HG02973 (cell line): Measurements from ENCODE around the gene RBKS.
"Not testable (repeated sequence)": the region's sequence is repeated elsewhere in the genome, so short reads cannot be mapped to it uniquely, and the experiment has no call there.

Source experiments
- ATAC-seq: cut with Tn5 transposase; IDR thresholded peaks from one replicate; pipeline ENCODE4 v1.9.1; 2021; ENCODE audit warnings: moderate library complexity; ENCODE audit not compliant: unreplicated experiment

The RBKS gene

DNA sequence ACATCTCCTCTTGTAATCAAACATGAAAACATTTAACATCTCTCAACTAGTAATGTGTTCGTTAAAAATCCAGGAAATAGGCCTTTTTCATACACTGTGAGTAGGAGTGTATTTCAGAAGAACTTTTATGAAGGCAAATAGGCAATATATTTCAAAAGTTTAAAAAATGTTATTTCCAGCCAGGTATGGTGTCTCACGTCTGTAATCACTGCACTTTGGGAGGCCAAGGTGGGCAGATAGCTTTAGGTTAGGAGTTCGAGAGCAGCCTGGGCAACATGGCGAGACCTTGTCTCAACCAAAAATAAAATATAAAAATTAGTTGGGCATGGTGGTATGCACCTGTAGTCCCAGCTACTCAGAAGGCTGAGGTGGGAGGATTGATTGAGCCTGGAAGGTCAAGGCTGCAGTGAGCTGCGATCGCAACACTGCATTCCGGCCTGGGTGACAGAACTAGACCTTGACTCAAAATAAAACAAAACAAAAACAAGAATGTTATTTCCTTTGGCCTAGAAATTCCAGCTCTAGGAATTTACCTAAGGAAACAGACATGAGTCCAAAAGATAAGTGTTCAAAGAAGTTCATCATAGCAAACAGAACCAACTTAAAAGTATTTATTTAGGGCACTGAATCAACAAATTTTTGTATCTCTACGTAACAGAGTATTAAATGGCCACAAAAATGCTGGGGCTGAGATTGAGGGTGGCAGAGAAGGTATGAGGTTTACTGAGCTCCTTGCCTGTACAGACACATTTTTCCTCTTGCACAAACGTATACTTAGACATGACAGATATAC, 14.9 kb downstream of the RBKS start:
- no peak for ATAC-seq

DNA sequence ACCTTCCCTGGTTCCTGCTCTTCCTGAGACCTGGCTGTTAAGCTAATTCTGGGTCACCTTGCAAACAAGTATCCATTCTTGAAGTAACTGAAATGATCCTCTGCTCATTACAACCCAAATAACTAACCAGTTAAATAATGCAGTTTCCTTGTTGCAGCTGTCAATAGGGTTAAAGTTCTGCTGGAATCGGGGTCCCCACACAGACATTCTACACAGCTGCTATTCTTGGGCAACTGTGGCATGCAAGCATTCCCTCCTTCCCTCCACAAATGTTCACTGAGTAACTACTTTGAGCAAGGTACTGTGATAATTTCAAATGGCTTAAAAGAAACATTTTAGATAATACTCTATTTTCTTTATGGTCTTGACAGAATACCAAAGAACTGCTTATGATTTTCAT, 17.1 kb downstream of the RBKS start:
- ATAC-seq: no peak

DNA sequence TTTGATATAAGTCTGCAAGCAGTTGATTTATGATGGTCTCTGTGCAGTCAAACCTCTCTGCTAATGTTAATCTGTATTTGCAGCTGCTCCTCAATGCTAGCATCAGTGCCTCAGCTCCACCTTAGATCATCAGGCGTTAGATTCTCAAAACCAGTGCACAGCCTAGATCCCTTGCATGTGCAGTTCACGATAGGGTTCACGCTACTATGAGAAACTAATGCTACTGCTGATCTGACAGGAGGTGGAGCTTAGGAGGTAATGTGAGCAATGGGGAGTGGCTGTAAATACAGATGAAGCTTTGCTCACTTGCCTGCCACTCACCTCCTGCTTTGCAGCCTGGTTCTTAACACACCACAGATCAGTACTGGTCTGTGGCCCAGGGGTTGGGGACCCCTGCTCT, 18.4 kb downstream of the RBKS start:
- no peak for ATAC-seq

DNA sequence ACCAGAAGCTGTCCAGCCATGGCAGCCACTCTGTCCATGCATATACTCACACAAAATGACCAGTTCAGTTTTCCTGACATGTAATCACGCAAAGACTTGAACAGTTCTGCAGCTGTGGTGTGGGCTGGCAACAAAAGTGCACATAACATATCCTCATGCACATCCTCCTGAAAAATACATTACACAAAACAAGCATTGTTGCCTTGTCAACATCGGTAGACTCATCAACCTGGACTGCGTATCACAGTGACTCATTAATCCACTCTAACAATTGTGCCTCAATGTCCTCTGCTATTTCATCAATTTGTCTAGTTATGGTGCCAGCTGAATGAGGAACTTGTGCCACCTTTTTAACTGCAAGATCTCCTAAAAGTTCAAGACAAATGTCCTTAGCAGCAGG, 19.5 kb downstream of the RBKS start:
- ATAC-seq: no peak

DNA sequence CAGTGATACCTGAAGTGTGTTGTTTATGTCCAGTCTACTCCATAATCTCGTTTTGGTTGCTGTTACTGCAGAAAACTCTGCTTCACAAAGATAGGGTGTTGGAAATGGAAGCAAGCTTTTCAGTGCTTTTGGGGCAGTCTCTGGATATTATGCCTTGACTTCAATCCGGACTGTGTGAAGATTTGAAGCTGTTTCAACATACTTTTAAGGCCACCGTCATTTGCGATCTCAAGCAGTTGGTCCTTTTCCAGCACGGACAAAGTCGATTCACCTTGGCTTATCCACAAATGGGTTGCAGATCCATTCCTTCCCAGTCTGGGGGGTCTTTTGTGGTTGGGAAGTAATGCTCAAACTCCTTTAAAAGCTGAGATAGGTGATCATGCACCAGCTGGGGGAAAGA, 20.4 kb downstream of the RBKS start:
- no peak for ATAC-seq

DNA sequence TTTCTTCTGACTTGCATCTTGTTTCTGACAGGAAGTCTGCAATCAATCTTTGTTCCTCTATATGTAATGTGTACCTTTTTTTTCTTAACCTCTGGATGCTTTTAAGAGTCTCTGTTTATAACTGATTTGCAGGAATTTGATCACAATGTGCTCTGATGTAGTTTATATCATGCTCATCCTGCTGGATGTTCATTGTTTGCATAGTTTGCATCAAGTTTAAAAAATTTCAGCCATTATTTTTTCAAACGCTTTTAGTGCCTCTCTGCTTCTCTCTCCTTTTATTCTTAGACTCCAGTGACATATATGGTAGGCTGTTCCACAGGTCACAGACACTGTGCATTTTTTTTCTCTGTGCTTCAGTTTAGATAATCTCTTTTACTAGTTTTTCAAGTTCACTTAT, 23.9 kb downstream of the RBKS start:
- ATAC-seq: no peak

- not testable (repeated sequence) for ATAC-seq
Measured at GRCh38 chr2:27863955-27864354, 26.2 kb downstream of the RBKS start.

DNA sequence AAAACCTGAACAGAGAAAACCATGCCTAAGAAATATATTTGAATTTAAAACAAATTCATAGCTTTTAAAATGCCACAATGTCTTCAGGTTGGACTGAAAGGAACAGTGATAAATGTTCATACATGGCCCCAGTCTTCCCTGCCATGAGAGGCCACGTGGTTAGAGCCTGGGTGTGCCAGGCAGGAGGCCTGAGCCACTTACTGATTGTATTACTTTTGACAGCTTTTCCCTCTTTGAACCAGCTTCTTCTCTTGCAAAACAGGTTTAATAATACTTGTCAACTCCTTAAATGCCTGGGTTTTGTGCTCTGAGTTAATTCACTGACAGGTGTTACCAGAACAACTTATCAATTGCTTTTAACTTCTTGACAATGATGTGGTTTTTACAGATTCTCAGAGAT, 27.0 kb downstream of the RBKS start:
- ATAC-seq: no peak

DNA sequence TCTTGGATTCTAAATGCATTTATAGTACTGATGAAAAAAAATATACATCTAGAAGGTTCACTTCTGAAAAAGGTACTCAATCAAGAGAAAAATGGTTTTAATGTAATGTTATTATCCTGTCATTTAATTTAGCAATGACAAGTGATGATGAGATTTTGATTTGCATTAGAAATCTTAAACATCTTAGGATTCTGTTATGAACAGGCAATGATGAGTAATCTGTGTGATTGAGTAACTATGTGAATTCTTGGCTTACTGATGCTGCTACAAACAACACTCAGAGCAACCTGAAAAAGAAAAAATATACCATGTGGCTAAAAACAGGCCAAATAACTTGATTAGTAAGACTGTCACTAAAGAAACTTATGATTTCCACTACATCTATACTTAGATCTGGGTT, 30.1 kb downstream of the RBKS start:
- no peak for ATAC-seq

DNA sequence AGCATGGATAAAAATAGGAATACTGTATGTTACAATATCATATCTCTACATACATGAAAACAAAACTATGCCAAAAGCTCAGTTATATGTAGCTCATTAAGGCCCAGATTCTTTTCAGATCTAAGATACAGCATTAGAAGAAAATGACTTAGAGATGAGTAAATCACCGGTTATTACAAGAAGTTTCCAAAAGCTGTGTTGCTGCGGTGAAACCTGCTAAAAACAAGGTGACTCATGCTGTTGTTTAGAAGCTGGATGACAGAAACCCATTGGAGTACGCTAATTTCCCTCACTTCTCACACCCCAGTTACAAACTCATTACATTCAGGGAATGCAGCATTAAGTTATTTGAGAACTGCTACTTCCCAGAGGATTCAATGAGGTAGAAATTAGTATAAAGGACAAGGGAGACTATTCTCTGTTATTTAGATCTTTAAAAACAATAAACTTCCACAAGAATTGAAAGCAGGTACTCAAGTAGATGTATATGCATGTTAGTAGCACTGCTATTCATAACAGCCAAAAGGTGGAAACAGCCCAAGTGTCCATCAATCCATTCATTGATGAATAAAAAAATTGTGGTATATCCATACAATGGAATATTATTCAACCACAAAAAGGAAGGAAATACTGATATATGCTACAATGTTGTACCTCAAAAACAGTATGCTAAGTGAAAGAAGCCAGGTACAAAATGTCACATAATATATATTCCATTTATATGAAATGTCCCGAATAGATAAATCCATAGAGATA, 32.6 kb downstream of the RBKS start:
- no peak for ATAC-seq

DNA sequence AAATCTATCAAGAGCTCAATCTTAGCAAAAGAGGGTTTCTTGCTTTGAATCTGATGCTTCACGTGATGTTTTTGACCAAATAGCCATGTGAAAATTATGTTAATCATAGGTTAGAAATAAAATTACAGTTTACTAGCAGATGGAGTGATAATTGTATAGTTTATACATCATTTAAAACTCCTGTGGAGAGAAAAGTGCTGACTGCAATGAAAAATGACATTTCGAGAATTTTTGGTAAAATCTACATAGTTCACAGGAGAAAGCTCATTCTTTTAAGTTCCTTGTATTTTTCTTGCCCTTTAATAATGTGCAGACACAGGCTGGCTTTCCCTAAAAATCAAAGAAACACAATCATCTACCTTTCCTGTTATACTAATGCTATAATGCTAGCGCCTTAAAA, 33.2 kb downstream of the RBKS start:
- ATAC-seq: no peak

- no peak for ATAC-seq
Measured at GRCh38 chr2:27856386-27856785, 33.8 kb downstream of the RBKS start.

DNA sequence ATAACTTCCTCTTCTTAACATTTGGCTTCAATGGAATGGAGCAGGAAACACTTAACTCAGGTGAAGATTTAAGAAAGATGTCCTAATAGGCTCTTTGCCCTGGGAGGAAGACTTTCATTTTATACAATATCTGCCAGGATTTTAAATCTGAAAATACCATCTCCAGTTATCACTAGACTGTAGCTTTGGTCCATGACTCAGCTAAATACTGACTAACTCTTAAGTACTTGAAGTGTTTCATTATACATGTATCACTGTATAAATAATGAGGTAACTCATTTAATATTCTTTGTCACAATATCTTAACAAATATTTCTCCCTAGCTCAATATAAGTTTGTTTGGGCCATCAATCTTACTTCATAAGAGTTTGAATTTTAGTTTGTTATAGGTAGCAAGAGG, 34.7 kb downstream of the RBKS start:
- ATAC-seq: no peak

DNA sequence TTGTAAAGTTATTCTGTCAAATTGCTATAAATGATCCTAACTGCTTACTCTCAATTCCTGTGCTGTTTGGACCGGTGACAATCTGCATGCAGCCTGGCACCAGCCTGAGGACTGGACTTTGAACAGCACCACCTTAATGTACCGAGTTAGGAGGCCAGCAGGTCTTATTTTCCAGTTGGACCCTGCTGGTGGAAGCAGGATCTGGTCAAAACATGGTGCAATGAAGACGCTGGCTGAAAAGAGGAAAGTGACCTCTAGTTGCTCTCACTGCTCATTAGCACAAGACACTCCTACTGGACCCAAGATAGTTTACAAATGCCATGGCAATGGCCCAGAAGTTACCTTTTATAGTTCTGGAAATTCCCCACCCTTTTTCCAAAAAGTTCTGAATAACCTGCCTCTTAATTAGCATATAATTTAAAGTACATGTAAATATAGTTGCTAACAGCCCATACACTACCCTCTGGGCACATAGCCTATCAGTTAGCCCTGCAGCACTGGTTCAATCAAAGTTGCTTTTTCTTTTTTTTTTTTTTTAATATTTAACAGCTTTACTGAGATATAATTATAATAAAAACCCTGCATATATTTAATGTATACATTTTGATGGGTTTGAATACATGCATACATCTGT, 35.8 kb downstream of the RBKS start:
- no peak for ATAC-seq

- ATAC-seq: no peak
Measured at GRCh38 chr2:27852691-27853090, 37.5 kb downstream of the RBKS start.

DNA sequence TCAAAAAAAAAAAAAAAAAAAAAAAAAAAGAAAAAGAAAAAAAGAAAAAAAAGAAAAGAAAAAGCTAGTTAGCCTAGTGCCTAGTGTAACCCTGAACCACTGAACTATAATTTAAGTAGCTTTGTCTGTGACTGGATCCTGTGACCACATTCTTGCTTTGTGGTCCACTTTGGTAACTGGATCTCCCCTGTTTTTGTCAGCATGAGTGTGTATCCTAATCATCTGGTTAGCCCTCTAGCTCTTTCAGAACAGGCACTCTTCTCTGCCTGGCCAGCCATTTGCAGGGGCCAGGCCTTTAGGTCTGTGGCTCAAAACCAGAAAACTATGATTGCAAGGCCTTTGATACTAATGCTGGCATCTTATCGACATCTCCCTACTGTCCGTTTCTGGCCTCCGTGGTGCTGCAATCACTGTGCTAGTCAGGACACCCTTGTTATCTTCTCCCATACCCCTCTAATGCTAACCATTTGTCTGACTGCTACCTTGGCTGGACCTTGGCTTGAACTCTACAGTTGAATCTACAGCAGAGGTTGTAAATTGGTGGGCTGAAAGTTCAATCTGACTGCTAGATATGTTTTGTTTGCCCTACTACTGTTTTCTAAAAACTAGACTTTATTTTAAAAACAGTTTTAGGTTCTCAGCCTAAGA, 40.5 kb downstream of the RBKS start:
- no peak for ATAC-seq

- no peak for ATAC-seq
Measured at GRCh38 chr2:27847333-27847732, 42.9 kb downstream of the RBKS start.

- ATAC-seq: no peak
Measured at GRCh38 chr2:27844821-27845255, 45.3 kb downstream of the RBKS start.

- no peak for ATAC-seq
Measured at GRCh38 chr2:27843992-27844391, 46.2 kb downstream of the RBKS start.

- no peak for ATAC-seq
Measured at GRCh38 chr2:27842894-27843293, 47.3 kb downstream of the RBKS start.

- no peak for ATAC-seq
Measured at GRCh38 chr2:27839022-27839618, 51.1 kb downstream of the RBKS start.
